GM18870 (cell line): ENCODE measurements around the gene ZP1.
"Not testable (repeated sequence)": the region's sequence is repeated elsewhere in the genome, so short reads cannot be mapped to it uniquely, and the experiment has no call there.

Experiments used
- ATAC-seq: cut with Tn5 transposase; IDR thresholded peaks from one replicate; pipeline ENCODE4 v1.9.1; 2021; ENCODE audit warnings: moderate library complexity; ENCODE audit not compliant: unreplicated experiment

ZP1 gene

DNA sequence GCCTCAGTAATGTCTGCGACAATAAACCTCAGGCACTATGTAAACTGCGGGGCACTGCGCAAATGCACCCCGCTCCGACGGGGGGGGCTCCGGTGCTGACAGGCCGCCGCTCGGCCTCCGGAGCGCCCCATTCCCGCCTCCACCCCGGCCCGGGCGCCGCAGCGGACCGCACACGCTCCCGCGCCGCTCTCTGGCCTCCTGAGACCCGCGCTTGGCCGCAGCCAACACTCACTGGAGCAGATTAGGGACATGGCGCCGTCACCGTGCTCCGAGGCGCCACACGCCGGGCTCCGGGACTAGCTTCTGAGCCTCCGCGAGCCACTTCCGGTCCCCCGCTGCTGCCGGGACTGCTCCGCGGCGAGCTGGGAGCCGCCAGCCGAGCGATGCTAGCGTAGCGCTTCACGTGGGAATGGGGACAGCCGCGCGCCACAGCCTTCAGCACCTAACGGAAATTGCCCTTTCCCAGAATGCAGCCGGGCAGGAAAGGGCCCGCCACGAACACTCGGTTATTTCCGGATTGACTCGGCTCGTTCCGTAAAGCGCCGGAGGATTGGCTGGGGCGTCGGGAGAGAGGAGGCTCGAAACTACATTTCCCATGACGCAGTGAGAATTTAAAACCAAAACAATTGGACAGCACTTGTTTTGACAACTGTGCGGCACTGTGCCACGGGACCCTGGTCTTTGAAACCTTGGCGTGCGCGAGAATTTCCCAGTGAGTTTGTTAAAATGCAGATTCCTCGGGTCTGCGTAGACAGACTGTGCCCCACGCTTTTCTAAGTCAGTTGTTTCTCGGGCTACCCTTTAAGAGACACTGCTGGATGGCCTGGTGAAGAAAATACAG is 39.0 kb downstream of the ZP1 start, which contains the start of gene PRPF19:
TSS of gene PRPF19 (minus strand) at position 454 of the 841 bp plus-strand sequence. CDS start at position 251, 203 bp downstream.
- ATAC-seq = peak; percentile 70

DNA sequence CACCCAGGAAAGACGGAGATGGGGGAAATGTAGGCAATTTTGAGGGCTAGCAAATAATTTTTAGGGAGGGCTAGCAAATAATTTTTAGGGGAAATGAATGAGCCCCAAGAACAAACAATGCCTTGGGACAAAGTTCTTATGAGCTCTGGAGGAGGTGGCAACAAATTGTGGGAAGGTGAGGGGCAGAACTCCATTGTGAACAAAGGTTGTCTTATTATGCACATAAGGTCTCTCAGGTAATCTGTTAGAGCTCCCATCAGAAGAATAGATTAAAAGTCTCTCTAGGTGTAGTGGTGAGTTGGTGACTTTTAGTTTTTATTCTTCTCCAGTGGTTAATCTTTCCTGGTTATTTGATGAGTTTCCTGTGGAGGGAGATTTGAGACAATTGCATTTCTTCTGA is 41.5 kb downstream of the ZP1 start:
- ATAC-seq = no peak

DNA sequence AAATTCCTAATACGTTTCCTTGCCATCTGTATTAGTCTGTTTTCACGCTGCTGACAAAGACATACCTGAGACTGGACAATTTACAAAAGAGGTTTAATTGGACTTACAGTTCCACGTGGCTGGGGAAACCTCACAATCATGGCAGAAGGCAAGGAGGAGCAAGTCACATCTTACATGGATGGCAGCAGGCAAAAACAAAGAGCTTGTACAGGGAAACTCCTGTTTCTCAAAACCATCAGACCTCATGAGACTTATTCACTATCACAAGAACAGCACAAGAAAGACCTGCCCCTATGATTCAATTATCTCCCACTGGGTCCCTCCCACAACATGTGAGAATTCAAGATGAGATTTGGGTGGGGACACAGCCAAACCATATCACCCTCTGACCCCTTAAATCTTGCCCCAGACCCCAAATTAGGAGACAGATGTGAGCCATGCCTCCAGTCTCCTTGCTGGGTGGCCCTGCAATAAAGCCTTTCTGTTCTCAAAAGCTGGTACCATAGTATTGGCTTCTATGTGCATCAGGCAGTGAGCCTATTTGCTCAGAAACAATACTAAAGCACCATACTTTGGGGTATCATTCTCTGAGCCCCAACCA is 42.4 kb downstream of the ZP1 start:
- ATAC-seq = not testable (repeated sequence)

DNA sequence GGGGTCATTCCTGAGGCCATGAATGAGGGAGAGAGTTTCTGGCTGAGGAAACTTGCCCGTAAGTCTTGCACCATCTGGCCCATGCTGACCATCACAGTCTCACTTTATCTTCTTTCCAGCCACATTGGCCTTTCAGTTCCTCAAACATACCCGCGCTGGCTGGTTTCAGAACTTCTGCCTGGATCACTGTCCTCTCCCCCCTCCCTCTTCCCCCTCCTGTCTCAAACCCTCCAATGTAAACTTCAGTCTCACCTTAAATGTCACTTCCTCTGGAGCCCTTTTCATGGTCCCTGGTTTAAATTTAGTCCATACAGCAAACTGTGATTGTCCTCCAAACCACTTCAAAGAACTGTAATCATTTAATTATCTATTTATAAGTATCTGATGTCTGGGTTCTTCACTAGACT is 42.9 kb downstream of the ZP1 start:
- peak; percentile 34 for ATAC-seq

DNA sequence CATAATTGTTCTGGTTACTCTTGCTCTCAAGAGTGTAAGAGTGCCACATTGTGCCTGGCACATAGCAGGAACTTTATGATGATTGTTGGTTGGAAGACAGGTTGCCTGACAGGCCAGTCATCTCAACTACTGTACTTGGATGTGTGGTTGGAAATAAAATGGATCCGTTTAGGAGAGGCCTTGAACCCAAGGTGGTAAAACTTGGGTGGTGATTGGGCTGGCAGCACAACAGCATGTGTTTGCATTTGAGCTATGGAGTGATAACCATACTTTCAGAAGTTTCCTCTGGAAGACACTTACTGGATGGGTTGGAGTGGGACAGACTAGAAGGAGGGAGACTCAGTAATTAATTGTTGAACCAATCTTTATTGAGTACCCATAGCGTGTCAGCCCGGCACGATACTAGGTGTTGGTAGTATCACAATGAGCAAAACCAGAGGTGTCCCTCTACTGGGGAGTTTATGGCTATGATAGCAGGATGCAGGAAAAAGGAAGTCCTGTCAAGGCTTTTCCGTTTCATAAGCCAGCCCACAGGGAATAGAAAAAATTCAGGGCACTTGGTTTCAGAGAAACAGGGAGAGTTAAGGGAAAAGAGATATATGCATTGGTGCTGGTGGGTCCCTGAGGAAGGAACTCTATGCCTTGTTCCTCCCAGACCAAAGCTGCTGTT is 43.5 kb downstream of the ZP1 start:
- no peak for ATAC-seq

DNA sequence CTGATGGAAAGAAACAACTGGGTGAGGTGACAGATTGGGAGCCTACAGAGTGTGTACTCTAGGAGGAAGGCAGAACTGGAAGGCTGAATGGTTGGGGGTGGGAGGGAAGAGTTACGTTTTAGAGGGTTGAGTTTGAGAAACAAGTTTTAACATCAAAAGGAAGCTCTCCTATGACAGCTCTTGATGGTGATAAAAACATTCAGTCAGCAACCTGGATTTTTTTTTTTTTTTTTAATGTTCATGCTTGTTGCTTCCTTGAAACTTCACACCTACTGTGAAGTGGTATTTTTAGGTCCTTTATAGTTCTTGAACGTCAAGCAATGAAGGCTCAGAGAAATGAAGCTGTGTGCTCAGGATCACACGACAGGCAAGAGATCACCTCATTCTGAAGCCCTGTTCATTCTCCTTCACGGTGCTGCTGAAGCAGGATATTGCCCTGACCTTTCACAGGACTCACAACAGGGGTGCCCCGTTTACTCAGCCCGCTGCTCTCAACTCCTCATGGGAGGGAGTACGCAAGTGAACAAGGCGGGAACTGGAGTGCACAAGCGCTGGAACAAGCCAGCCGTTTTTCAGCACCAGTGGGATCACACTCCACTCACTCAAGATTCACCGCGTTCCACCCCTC is 45.0 kb downstream of the ZP1 start:
- no peak for ATAC-seq

DNA sequence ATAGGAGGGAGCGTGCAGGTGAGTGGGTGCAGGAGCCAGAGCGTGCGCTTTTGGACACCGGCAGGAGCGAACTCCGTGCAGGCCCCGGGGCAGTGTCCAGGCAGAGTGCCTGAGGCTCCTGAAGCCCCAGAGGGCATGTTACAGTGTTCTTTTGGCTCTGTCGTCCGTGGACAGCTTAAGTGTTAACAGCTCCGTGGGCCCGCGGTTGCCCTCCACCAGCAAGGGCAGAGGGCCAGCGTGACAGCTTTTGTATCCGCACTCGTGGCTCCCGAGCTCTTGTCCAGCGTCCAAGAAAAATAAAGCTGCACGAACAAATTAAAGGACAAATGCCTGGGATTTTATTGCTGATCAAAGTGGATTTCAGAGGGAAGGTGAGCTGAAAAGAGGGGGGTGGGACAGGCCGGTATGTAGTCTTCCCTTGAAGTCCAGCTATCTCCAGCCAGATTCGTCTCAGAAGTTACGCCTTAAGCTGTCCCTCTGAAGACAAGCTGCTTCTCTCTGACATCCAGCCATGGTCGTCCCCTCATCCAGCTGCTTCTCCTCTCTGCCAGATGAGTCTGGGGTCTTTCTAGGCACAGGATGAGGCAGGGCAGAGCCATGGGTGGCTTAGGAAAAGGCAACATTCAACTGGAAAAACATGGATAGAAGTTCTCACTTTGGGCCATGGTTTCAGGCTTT is 45.6 kb downstream of the ZP1 start:
- no peak for ATAC-seq

DNA sequence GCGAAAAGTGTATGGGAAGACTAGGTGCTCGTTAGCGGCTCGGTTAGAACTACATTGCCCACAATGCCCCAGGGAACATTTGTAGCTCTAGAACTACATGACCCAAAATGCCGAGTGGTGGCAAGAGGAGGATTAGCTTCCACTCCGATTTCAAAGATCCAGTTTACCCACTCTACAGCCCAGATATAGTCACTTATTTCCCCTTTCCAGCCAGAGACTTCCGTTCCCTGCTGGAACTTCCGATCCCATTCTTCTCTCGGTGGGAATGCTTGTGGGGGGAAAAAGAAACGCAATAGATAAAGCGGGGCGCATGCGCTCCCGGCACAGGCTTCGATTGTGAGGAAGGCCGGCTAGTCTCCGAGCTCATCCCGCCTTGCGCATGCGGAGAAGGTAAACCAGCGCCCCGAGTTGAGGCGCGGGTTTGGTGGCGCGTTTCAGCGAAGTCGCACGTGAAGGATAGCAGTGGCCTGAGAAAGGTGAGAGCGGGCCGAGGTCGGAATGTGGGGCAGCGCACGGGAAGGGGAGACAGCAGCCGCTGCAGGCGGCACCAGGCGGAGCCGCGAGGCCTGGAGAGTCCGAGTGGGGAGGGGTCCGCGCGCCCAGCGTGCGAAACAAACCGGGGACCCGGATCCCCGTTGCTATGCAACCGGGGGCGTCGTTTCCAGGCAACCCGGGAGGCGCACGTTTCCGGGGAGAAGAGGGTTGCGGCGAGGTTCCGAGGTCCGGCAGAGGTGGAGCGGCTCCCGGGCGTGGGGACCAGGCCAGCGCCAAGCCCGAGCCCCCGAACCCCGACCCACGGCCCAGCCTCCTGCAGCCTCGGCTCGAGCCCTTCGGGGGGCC is 46.7 kb downstream of the ZP1 start, which contains the start of gene TMEM109:
TSS of gene TMEM109 (plus strand) at position 366 of the 840 bp plus-strand sequence. CDS start 5,536 bp downstream, outside the sequence.
- ATAC-seq = peak; percentile 38

DNA sequence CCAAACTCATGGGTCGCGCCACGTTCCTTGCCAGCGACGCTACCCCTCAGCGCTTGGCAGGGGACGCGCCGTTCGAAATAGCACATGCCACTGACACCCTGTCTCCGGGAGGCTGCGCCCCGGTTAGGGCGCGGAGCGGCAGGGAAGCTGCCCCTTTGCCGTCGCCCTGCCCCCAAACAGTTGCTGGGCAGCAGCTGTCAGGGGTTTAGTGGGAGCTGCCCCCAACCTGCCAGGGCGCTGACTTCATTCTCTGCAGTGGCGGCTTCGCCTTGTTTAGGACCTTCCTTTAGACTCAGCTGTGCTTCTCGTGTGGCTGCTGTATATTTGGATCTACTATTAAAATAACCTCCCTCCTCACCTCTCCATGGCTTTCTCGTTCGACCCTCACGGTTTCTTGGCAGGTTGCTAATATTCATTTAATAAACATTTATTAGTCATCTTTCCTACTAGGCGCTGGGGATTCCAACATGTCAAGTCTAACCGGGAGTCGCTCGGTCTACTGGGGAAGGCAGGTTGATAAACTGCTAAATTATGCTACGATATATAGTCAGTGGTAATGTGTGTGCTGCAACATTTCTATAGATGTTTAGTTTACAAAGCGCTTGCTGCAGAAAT is 47.4 kb downstream of the ZP1 start:
- ATAC-seq = no peak

DNA sequence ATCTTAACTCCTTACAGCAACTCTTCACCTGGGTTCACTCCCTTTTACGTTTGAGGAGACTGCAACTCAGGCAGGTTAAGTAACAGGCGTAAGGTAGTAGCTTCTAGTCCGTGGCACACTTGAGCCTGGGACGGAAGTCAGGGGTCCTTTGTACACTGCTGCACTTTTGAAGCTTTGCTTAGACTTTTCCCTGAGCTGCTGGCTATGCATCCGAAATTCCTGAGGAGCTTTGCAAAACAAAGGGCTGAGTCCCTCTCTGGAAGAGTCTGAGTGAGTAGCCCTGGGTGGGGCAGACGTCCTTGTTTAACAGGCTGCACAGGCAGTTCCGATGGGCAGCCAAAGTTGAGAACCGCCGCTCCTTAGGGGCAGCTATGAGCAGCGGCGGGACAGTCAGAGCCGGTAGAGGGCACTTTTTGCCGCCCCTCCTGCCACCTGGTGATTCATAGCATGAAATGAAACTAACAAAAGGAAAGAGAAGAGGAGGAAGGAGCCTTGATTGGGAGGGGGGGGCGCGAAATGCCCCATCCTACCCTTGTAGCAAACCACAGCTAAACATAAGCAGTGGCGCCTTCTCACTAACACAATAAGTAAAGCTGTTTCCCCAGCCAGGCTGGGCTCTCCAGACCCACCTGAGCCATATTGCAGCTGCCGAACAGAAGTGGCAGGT is 48.0 kb downstream of the ZP1 start:
- peak; percentile 47 for ATAC-seq

DNA sequence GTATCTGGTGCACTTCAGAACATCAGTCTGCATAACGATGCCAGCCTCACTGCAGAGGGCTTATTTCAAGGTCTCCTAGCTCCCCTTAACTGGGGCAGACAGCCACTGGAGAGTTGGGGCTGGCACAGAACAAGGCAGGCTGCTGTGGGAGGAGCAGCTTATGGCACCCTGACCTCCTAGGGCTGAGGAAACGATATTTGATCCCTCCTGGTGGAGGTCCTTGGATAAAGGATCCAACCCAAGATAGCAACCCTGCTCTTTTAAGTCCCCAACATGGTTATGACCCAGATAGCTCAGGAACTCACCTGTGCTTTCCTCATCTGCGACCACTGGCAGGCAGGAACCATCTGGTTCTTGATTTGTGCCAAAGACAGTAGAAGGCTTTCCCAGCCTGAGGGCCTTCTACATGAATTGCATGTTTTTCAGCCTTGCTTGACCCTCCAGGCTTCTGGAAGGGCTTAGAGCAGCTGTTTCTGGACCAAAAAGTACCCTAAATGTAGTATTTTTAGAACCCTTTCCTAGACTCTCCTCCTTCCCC is 49.4 kb downstream of the ZP1 start:
- no peak for ATAC-seq

DNA sequence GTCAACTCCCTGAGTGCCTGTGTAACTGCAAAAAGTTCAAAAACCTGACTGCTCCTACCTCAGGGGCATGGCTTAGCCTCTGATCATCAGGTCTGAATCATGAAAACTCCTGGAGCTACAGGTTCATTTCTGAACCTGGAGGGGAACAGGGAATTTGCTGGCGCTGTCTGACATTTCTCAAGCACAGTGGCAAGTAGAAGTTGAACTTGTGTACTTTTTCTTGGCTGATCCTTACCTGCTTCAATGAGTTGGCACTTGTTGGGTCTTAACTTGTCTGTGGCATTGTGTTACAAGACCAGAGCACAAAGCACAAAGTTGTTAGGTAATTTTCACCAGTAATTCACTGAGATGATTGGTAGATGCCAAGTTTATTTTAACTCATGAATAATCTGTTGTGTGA is 49.9 kb downstream of the ZP1 start:
- ATAC-seq = no peak

DNA sequence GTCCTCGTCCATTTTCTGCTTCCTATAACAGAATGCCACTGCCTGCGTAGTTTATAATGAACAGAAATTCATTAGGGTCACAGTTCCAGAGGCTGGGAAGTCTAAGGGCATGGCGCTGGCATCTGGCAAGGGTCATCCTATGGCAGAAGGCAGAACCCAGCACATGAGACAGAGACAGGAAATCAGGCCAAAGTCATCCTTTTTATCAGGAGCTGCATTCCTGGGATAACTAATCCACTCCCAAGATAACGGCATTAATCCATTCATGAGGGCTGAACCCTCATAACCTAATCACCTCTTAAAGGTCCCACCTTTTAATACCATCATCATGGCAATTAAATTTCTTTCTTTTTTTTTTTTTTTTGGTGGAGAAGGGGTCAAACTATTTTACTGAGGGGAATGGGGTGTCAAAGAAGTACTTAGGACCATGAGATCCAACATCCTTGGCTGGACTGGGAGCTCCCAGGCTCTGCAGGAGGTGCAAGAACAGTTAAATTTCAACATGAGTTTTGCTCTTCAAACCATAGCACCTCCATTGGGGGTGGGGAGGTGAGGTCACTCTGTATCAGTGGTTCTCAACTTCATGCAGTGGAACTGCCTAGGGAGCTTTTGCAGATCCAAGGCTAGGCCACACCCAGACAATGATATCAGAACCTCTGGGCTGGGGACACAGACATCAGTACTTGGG is 51.1 kb downstream of the ZP1 start:
- no peak for ATAC-seq

DNA sequence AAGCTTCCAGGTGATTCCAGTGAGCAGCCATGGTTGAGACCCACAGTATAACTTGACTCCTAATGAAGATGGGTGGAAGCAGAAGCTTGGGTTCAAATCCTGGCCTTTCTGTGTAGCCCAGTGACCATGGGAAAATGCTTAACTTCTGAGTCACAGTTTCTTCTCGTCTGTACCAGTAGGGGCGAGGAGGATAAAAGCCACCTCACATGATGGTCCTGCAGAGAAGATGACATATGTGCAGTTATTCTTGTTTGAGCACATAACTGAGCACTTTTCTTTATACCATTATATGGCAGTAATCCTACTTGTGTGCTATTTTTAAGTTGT is 51.6 kb downstream of the ZP1 start:
- ATAC-seq = no peak

DNA sequence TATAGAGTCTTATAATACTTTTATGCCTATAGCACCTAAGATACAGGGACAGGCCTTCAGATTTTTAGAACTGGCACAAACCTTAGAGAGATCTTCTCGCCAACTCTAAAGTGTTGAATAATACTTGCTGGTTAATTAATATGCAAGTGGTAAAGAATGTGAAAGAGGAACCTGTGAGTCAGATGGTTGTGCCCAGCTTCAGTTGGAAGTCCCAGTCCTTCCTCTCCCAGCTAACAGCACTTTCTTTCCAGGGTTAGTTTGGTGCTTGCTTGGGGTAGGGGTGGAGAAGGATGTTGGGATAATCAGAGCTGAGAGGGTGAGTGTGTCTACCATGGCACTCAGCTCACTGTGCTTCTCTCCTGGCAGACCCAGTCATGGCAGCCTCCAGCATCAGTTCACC is 52.0 kb downstream of the ZP1 start:
- no peak for ATAC-seq

DNA sequence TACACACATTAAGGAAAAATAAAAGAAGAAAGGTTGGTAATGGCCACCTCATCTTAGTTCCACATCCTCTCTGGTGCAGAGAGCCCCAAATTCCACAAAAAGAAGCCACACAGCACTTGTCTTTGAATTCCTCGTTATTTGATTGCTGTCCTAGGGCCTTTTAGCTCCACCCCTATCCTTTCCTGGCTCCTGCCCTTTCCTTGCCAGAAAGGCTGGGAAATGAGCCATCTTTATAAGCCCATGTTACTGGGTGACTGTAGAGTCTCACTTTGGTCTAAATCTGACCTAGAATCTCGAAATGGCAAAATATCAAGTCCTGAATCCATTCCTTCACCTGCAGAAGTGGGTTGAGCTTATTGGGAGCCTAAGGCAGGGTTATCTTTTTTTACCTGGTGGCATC is 52.6 kb downstream of the ZP1 start:
- ATAC-seq = no peak

DNA sequence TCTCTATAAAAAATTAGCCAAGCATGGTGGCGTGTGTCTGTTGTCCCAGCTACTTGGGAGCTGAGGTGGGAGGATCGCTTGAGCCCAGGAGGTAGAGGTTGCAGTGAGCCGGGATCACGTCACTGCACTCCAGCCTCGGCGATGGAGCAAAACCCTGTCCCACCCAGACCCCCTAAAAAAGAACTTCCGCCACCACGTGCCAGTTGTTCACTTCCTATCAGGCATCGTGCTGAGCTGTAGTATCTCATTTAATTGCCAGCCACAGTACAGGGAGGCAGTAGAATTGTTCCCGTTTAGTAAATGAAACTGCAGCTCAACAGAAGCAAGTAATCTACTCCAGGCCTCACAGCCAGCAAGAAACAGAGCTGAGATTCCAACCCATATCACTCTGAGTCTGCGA is 53.9 kb downstream of the ZP1 start:
- no peak for ATAC-seq

DNA sequence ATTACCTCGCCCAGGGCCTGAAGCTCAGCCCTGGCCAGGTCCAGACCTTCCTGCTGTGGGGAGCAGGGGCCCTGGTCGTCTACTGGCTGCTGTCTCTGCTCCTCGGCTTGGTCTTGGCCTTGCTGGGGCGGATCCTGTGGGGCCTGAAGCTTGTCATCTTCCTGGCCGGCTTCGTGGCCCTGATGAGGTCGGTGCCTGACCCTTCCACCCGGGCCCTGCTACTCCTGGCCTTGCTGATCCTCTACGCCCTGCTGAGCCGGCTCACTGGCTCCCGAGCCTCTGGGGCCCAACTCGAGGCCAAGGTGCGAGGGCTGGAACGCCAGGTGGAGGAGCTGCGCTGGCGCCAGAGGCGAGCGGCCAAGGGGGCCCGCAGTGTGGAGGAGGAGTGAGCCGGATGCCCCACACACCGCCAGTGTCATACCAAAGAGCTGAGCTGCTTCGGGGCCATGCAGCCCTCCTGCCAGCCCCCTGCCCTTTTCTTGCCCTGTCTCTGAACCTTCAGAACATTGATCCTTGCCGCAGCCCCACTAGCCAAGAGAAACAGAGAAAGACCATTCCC is 54.5 kb downstream of the ZP1 start:
- no peak for ATAC-seq
